ENCODE measurements around the gene HS3ST3A1.

The HS3ST3A1 gene

DNA sequence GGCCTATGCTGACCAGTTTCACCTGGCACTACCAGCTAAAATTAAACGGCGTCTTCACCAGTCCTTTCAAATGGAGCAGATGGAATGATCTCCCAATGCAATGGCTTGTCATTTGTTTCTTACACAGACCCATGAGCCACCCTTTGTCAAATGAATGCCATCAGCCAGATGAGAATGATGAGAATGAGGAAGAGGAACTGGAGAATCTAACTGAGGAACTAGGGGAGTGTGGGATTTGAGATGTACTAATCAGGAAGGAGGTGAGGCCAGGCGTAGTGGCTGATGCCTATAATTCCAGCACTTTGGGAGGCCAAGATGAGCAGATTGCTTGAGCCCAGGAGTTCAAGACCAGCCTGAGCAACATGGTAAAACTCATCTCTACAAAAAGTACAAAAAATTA lies 116.4 kb downstream of the HS3ST3A1 start:
- DNase-seq, result no peak

DNA sequence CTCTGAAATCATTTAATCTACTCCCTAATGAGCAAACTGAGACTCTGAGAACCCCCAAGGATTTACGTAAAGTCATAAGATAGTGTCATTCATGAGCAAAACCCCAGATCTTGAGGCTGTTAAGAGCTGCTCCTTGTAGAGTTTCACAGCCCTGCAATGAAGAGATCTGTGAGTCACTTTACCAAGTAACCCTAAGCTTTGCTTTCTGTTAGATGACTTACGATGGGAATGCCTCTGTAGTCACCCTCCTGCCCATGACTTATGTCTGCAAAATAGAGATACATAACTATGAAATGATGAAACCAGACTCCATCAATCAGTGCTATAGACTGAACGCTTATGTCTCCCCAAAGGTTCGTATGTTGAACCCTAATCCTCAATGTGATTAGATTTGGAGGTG lies 117.7 kb downstream of the HS3ST3A1 start:
- DNase-seq, result no peak

DNA sequence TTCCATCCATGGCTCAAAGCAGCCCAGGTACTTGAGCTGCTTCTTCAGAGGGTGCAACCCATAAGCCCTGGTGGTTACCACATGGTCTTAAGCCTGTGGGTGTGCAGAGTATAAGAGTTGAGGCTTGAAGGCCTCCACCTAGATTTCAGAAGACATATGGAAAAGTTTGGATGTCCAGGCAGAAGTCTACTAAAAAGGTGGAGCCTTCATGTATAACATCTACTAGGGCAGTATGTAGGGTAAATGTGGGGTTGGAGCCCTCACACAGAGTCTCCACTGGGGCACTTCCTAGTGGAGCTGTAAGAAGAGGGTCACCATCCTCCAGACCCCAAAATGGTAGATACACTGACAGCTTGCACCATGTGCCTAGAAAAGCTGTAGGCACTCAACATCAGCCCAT lies 120.9 kb downstream of the HS3ST3A1 start:
- no peak for DNase-seq

DNA sequence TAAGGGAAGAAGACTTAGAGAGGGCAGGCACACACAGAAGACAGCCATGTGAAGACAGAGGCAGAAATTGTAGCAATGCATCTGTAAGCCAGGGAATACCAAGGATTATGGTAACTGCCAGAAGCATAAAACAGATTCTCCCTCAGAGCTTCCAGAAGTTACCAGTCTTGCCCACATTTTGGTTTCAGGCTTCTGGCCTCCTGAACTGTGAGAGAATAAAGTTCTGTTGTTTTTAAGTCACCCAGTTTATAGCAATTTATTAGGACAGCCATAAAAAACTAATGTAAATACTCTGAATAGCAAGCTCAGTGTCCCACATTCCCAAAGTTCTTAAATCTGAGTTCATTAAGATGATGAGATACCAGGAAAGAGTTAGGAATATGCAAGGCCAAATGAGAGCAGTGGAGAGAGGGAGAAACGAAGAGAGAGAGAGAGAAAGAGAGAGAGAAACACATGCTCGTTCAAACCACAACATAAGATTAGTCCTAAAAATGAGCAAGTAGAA lies 123.4 kb downstream of the HS3ST3A1 start:
- no peak for DNase-seq

DNA sequence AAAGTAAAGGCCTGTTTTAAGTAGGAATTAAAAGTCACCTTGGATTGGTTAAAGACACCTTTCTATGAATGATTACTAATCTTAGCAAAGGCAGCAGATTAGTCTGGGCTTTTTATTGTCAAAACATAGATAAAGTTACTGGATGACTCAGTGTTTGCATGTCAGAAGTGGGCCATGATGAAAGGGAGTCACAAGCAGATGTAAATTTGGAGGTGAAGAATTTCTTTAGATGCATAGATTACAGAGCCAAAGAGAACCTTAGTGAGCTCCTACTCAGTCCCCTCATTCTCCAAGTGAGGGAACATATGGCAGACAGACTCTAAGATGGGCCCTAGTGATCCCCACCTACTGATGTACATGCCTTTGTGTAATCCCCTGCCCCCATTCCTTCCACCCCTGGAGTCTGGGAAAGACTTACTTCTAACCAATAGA lies 124.5 kb downstream of the HS3ST3A1 start:
- DNase-seq, result no peak

DNA sequence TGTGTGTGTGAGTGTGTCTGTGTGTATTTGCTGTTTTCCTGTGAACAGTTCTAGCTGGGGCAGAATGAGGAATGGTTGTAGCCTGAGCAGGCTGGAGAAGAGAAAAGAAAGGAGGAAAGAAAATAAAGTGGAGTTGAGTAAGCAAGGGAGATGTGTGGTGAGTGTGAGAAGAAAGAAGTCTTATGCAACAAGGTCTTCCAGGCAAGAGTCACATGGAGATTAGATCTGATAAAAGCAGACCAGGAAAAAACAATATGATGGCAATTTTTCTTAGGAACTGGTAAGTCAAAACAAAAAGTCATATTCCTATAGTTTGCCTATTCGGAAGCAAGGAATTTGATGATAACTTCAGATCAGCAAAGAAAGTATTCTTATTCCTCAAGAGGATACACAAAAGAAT lies 125.0 kb downstream of the HS3ST3A1 start:
- DNase-seq, result no peak

DNA sequence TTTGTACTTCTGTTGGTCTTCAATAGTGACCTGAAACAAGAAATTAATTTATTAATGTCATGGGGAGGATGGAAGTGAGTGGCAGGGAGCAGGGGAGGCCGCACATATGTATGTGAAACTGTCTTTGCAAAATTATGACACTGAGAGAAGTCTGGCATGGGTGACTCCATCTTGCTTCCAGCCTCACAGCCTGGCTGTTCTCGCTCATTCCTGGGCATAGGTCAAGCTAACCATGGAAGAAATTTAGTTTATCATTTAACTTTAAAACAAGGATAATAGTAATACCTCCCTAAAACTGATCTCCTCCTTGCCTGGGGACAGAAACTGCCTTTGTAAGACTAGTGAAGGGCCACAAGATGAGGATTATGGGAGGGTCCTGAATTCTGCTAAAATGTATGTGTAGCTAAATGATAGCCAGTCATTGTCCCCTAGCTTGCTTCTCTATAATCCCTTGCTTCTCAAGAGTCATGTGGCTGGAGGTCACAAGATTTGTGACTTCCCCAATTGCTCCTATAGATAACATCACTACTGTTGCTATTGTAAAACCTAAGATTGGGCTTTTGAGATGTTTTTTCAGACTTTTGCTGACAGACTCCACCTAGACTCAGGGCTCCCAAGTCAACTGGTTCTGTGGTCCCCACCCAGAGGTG lies 126.0 kb downstream of the HS3ST3A1 start:
- DNase-seq, result no peak

DNA sequence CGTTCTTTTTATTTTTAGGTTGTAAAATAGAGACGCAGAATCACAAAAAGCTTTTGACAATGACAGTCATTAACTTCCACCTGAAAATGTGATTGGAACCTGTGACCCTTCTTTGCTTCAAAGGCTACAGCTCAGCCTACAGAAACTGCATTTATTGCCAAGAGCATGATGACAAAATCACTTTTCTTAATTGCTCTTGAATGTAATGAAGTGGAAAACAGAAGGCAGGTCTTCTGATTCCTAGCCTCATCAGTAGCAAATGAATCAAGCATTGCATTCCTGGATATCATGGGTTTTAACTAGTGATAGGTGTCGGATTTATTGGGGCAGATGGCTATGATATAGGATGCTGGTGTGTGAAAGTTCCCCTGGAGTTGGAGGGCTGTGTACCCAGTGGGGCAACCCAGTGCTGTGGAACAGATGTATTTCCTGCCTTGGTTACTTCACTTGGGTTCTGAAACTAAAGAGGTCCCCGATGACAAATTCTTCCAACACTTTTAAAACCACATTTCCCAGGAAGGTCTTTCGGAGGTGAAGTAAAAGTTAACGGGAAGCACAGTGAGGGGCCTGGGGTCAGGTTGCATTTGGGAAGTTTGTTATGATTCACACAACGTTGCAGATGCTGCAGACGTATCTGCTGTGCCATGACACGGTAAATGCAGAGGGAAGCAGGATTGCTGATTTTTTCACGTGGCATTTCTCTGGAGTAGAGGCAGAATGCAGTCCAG lies 127.5 kb downstream of the HS3ST3A1 start:
- no peak for DNase-seq

DNA sequence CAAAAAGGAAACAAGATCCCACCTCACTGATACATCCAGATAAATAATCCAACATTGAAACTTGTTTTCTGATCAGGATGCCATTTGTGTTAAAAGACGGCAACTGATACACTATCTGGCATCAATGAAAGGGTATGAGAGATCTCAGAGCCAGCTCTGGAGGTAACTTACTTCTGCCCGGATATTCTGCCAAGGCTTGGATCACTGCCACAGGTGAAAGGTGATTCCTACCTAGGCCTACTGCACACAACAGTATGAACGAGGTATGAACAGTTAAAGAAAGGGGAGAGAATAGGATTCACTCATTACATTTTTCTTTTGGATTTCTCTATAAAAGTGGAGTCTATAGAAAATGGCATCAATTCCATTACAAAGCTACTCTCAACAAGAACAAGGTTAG lies 136.1 kb downstream of the HS3ST3A1 start:
- DNase-seq, result no peak

DNA sequence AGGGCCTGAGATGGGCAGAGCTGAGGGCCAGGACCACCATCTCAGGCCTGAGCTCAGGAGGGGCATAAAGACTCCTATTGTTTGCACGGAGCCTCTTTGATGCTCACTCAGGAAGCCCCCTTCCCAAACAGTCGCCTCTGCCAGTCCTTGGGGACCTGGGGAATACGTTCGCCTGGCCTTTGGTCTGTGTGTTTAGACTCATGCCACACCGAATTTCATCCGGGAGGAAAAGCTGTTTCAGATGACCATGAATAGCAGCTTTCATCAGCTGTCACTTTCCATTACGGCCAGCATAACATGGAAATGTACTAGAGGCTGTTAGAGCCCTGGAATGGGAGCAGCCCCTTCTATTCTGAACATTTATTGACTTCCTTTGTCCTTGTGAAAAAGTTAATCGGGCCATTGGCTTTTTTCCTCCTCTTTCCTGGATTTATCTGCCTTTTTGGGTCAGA lies 139.0 kb downstream of the HS3ST3A1 start:
- no peak for DNase-seq

DNA sequence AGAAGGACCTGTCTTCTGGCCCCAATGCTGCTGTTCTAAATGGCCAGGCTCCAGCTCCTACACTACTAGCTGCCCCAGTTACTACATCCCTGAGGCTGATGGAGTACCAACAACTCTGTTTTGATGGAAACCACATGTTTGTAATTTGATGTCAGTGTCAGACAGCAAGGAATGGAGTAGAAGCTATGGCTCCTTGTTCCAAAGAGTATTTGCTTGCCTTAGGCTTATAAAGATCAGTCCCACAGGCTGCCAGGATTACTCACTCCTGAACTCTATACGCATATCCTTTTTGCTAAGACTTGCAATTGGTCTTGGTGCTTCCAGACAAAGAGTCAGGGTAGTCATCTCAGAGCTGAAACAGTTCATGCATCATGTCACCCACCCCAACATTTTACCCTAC lies 139.6 kb downstream of the HS3ST3A1 start:
- DNase-seq, result no peak

DNA sequence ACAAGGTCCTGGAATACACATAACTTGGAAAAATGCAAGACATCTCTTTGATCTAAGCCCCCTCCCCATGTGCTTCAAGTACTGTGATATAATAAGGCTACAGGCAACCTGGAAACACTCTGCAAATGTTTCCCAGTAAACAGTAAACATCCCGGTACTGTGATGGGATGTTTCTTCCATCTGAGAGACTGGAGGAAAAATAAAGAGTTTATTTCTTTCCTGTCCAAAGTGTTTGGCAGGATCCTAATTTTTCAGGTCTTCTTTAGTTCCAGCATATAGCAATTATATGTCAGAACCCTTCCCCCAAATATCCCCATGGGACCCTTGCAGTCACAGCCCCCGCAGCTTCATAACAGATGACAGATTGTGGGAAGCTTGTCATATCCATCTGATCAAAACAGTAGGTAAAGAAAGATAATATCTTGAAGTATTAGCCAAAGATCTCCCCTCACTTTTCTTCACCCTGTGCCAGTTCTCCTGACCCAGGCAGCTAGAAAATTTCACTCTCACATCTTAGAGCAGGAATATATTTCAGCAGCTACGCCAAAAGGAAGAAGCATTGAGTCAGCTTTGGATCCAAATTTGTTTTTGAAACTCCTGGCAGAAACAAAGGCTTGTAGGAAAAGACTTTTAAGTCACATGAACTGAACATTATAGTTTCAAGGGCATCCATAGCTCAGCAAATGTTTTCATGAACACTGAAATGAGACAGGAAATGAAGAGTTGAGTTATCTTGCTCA lies 141.3 kb downstream of the HS3ST3A1 start:
- no peak for DNase-seq

DNA sequence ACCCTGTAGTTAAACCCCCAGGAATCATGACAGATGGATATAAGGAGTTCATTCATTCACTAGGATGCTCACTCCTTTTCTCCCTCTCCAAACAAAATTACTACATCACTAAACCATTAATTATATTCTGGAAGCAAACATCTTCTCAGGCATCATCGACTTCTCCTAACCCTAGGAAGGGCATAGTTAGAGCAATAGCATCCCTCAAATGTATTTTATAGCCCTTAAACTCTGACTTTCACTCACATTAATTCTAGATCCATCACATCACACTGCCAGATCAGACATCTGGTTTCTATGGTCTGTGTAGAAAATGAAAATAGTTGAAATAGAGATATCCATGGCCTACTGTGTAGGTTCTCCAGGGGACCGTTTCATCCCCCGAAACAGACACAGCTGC lies 143.9 kb downstream of the HS3ST3A1 start:
- no peak for DNase-seq

Data from right forelimb (tissue), 1 donor.